GM13977 (cell line): ENCODE measurements around the gene CLTC.
"Not testable (repeated sequence)": the region's sequence is repeated elsewhere in the genome, so short reads cannot be mapped to it uniquely, and the experiment has no call there.

ENCODE experiments used
- DNase-seq: peaks from one replicate; pipeline ENCODE4 v3.0.0; 2012; ENCODE audit warnings: low spot score
- CTCF ChIP-seq: IDR thresholded peaks from 2 replicates; pipeline ENCODE4 v1.5.1; 2012; ENCODE audit warnings: mild to moderate bottlenecking, control low read depth; ENCODE audit not compliant: insufficient read depth; ENCODE audit errors: extremely low read depth, missing control alignments
- in situ Hi-C: fragments of 300-500 bp; cut with MboI; formaldehyde crosslinking; loops from one replicate; pipeline ENCODE4 v1.12.0; 2022; ENCODE audit warnings: low sequenced_read_pairs, low pct_unique_long_range_greater_than_20kb, mixed read lengths, inconsistent platforms; ENCODE audit not compliant: unreplicated experiment

CLTC gene

GRCh38 chr17:59652119-59652518, 32.4 kb downstream of the CLTC start:
- no peak for TF ChIP-seq CTCF
- in situ Hi-C loops, result no loop called here
- no peak for DNase-seq

GRCh38 chr17:59656624-59657023, 36.9 kb downstream of the CLTC start:
- DNase-seq, in situ Hi-C loops: not testable (repeated sequence)

GRCh38 chr17:59666235-59666634, 46.5 kb downstream of the CLTC start:
- in situ Hi-C loops, result no loop called here
- DNase-seq, result no peak
- TF ChIP-seq CTCF, result no peak

- in situ Hi-C loops, result no loop called here
These were observed 49.1 kb downstream of the CLTC start for GRCh38 chr17:59668816-59669215.

GRCh38 chr17:59669411-59669810, 49.7 kb downstream of the CLTC start:
- no peak for DNase-seq
- in situ Hi-C loops, result no loop called here
- TF ChIP-seq CTCF, result no peak

More at GRCh38 chr17:59668816-59669215, 49.1 kb downstream of the CLTC start:
- no peak for DNase-seq
- TF ChIP-seq CTCF, result no peak

- DNase-seq, result peak; percentile 12
- in situ Hi-C loops, result no loop called here
- TF ChIP-seq CTCF, result no peak
These were observed 50.2 kb downstream of the CLTC start for GRCh38 chr17:59669944-59670343.

- no peak for DNase-seq
- no peak for TF ChIP-seq CTCF
- in situ Hi-C loops, result no loop called here
These were observed 51.7 kb downstream of the CLTC start for GRCh38 chr17:59671386-59671785.
